ENCODE measurements around the gene SETD2. TPM values are rescaled to one million over a fixed set of nuclear protein-coding genes. Genes with fewer than 3 reads are reported as not detected.

Gene SETD2
- total and polyA plus RNA-seq, 4 donors: 7.6 to 37.6 (median 19.0) TPM

- no peaks in the 10 kb centered on the region for H3K27me3 ChIP-seq (ENCODE audit: control insufficient read depth in 4 of 4, insufficient read depth in 4 of 4, low read length in 3 of 4)
- TF ChIP-seq RAD21 (IDR thresholded peaks at IDR 0.05) (peak in 1 of 2 donors; percentile 5), FOXA1 (IDR thresholded peaks at IDR 0.05) (no peak)
- H3K4me3 ChIP-seq (ENCODE audit: low read depth in 1 of 3, low read length in 3 of 3): no peak overlapping the region
- H3K9ac ChIP-seq (ENCODE audit: low read depth in 1 of 2, low read length in 2 of 2): no peak overlapping the region
- H3K4me1 ChIP-seq (ENCODE audit: control insufficient read depth in 4 of 4, insufficient read depth in 4 of 4, low read length in 3 of 4): peaks cover 36 to 71% (median 65%) of the 10 kb centered on the region in 4 donors
- WGBS: 90% methylated on average over 5 of the region's 5 CpGs
- H3K9me3 ChIP-seq (ENCODE audit: control insufficient read depth in 4 of 4, low read length in 3 of 4): no peaks in the 10 kb centered on the region
- no peak for DNase-seq (ENCODE audit: low spot score)
- H3K27ac ChIP-seq (ENCODE audit: low read depth in 1 of 2, low read length in 2 of 2): peak overlapping the region in 1 of 2 donors; percentile 34
- no peaks in the 10 kb centered on the region for H3K36me3 ChIP-seq (ENCODE audit: control insufficient read depth in 4 of 4, insufficient read depth in 3 of 4, low read depth in 1 of 4, low read length in 3 of 4)
These were observed 197.1 kb downstream of the SETD2 start for GRCh38 chr3:46966811-46967210.

Small RNA genes within 50 kb of the gene (small RNA-seq; reads per million reads assigned to genes)
- not detected for gene MRPL57P3

Other genes with a start within 250 kb of the SETD2 start
- 10 to 100 TPM in 1 of 2 donors, 1 to 10 TPM in 1; 8.5 to 27.9 TPM for gene CCDC12, start 187.4 kb downstream of the SETD2 start, total RNA-seq
- gene CCDC12, start 187.4 kb downstream of the SETD2 start, polyA plus RNA-seq: 10 to 100 TPM; 25.2 to 35.1 TPM
- 10 to 100 TPM in 1 of 2 donors, 1 to 10 TPM in 1; 10.0 to 20.7 TPM for gene NBEAL2, start 184.4 kb downstream of the SETD2 start, total RNA-seq
- gene NBEAL2, start 184.4 kb downstream of the SETD2 start, polyA plus RNA-seq: 1 to 10 TPM; 2.0 to 5.2 TPM
- 1 to 10 TPM; 2.3 to 2.5 TPM for gene KIF9, start 118.7 kb upstream of the SETD2 start, total RNA-seq
- 1 to 10 TPM; 3.8 to 4.5 TPM for gene KIF9, start 118.7 kb upstream of the SETD2 start, polyA plus RNA-seq
- gene KLHL18, start 118.8 kb upstream of the SETD2 start, total RNA-seq: 10 to 100 TPM in 1 of 2 donors, 1 to 10 TPM in 1; 9.3 to 12.6 TPM
- gene KLHL18, start 118.8 kb upstream of the SETD2 start, polyA plus RNA-seq: 10 to 100 TPM in 1 of 2 donors, 1 to 10 TPM in 1; 3.5 to 11.2 TPM
- 10 to 100 TPM; 10.6 to 84.4 TPM for gene PTPN23, start 216.9 kb upstream of the SETD2 start, total RNA-seq
- 10 to 100 TPM in 1 of 2 donors, 1 to 10 TPM in 1; 3.8 to 12.4 TPM for gene PTPN23, start 216.9 kb upstream of the SETD2 start, polyA plus RNA-seq